DMS114 treated with DMSO at 0.1 percent for 48 hours (cell line): Measurements from ENCODE around the gene SLC25A21.
"Not testable (repeated sequence)": the region's sequence is repeated elsewhere in the genome, so short reads cannot be mapped to it uniquely, and the experiment has no call there.

ENCODE experiments used
- DNase-seq: peaks from one replicate; lab custom pipeline; 2025; ENCODE audit not compliant: unreplicated experiment; lab: John Stamatoyannopoulos, UW

Gene SLC25A21

DNA sequence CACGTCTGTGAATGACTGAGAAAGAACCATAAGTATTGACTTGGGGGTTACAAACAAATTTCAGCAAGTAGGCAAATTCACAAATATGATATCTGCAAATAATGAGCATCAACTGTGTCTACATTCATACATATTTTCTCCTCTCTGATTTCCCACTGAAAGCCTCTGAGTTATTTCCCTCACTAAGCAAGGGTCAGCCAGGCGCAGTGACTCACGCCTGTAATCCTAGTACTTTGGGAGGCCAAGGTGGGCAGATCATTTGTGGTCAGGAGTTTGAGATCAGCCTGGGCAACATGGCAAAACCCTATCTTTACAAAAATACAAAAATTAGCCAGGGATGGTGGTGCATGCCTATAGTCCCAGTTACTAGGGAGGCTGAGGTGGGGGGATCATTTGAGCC lies 80.8 kb downstream of the SLC25A21 start:
- DNase-seq: no peak

DNA sequence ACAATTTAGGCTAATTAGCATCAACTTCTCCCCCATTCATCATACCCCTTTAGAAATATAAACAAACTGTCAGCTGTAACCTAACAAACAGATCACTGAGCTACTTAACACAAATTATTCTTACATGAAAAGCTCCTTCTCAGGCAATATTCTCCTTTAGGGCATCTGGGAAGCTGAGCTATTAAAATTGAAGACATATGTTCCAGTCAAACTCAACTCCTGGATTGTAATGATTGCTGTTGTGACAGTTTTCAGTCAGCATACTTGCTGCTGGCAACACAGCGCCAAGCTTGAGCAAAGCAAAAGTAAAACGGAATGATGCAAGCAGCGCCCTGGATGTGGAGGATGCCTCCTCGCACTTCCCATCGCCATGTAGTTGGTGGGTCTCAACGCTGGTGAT lies 82.4 kb downstream of the SLC25A21 start:
- DNase-seq: no peak

- DNase-seq: no peak
These were observed 83.0 kb downstream of the SLC25A21 start for GRCh38 chr14:37089410-37089809.

GRCh38 chr14:37088356-37089215 lies 83.8 kb downstream of the SLC25A21 start:
- DNase-seq: no peak

DNA sequence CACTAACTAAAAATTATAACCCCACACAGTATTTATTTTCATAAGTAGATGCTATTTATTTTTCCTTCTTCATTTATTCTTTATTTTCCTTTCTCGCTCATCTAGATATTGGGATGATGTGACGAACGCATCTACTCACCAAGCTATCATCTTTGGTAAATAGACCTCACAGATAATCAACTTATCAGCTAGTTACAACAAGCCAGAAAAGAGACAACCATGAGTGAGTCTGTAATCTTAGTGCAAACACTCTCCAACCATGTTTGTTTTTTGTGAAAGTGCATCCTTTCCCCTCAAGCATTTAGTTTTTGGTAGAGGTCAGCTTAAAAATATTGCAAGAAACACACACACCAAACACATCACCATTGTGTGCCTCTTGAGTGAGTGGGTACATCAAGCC lies 84.9 kb downstream of the SLC25A21 start:
- no peak for DNase-seq

DNA sequence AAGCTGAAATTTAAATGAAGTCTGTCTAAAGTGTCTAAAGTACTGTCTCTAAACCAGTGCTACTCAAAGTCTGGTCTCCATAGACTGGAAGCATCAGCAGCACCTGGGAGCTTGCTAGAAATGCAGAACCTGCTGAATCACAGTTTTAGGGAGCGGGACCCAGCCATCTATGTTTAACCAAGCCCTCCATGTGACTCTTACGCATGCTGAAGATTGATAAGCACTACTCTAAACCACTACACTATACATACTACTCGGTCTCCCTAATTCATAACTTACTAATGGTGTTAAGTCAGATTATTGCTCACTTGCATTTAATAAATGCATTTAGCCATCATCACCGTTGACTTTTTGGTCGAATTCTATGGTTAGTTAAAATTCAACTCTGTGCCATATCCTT lies 88.8 kb downstream of the SLC25A21 start:
- no peak for DNase-seq

DNA sequence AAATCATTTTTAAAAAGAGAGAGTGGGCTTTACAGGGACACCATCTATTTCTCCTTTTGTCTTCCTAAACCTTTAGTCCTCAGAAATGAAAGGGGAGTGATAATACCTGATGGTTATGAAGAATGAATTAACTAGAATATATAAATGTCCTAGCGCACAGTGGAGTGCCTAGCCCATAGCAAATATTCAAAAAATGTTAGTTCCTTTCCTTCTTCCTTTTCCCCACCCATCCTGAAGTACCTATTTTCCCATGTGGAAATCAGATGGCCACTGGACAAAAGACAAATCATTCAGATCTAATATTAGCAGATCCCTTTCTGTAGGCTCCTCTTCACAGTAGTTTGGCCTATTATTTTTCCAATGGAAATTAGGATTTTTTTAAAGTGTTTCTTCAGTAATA lies 90.0 kb downstream of the SLC25A21 start:
- DNase-seq: no peak

DNA sequence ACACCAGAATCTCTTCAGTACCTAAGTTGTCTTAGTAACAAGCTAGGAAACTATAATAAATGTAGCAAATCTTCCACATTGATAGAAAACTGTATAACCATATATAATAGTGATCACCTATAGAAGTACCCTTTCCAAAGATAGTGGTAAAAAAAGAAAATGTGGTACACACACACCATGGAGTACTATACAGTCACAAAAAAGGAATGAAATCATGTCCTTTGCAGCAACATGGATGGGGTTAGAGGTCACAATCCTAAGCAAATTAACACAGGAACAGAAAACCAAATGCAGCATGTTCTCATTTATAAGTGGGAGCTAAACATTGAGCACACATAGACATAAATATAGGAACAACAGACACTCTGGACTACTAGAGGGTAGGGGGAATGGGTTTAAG lies 90.5 kb downstream of the SLC25A21 start:
- no peak for DNase-seq

- DNase-seq: no peak
These were observed 91.2 kb downstream of the SLC25A21 start for GRCh38 chr14:37081218-37081617.

- DNase-seq: no peak
These were observed 94.3 kb downstream of the SLC25A21 start for GRCh38 chr14:37078131-37078530.

- not testable (repeated sequence) for DNase-seq
These were observed 98.1 kb downstream of the SLC25A21 start for GRCh38 chr14:37074320-37074719.

DNA sequence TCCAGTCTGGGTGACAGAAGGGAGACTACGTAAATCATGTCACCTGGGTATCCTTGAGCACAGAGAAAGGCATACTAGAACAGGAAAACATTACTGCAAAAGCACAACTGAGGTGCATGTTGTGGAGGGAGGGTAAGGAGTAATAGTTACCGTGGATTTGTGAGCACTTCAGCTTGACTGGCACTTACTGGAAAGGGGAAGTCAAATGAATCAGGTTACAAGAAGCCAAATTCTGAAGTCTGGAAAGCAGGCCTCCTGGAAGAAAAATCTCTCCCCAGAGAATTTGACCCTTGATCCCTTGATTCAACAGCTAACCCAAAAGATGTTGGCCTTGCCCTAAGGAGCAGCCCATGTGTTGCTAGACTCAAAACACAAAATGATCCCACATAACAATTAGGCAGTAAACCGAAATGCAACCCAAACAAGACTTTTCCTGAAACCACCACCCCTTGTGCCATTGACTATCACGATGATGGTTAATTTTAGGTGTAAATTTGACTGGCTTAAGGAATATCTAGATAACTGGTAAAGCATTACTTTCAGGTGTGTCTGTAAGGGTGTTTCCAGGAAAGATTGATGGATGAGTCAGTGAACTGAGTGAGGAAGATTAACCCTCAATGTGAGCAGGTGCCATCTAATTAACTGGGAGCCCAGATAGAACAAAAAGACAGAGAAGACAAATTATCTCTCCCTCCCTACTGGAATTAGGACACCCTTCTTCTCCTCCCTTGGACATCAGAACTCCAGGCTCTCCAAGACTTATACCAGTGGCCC lies 108.8 kb downstream of the SLC25A21 start:
- no peak for DNase-seq

- no peak for DNase-seq
These were observed 110.1 kb downstream of the SLC25A21 start for GRCh38 chr14:37062191-37062803.

- no peak for DNase-seq
These were observed 110.7 kb downstream of the SLC25A21 start for GRCh38 chr14:37061697-37062096.

DNA sequence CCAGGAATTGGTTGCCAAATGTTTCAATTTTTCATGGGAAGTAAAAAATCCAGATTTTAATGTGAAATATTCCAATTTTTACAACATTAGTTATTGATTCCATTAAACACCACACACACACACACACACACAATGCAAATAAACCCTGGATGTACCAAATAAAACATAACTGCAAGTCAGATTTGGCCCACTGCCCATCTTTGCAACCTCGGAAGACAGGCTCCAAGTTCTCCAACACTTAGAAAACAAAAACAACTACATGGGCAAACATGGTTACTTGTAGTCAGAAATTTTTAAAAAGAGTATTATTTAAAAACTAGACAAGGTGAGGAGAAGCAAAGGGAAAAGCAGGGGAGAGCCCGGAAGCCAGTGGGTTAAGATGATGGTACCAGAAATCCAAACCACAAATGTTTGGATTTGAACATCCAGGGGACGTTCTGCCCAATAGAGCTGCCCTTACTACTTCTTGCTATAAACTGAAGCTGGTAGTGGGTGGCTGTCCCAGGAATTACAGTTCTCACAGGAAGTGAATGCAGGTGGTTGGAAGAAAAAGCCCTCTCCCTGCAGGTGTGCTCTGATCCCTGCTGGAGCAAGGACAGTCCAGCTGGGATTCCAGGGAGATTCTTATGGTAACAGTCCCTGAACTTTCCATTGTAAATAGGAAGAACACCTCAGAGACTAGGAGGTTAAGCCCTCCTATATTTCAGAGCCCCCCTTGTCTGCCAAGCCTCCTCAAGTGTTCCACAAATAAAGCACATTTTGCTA lies 111.7 kb downstream of the SLC25A21 start:
- no peak for DNase-seq

- DNase-seq: no peak
These were observed 114.6 kb downstream of the SLC25A21 start for GRCh38 chr14:37057776-37058175.

DNA sequence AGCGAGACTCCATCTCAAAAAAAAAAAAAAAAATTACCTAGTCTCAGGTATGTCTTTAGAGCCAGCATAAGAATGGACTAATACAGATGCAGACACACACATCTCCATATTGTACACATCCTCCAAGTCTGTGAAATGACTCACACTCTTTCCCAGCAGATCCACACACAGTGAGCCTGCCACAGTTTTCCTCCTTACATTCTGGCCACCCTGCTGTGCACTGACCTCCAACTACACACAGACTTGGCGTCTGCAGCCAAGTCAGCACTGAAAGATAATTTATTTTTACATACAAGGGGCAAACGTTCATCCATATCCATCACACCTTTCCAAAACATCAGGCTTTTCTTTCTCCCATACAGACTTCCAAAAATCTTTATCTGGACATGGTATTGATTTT lies 115.9 kb downstream of the SLC25A21 start:
- DNase-seq: no peak

DNA sequence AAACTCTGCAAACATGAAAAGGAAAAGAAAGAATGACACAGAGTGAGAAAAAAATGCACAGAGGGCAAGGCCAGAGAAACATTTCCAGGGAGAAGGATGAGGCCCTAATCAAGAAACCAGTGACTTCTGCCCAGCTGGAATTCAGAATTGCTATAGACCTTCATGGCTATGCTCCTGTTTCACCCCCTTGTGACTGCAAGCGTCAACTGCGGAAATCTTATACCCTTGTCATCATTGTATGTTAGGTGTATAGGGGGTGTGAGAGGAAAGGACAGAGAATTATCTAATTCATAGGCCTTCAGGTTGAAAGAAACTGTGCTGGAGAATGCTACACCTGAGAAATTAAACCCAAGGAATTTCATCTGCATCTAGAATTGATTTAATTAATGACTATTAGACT lies 117.5 kb downstream of the SLC25A21 start:
- no peak for DNase-seq

GRCh38 chr14:37054144-37054543 lies 118.3 kb downstream of the SLC25A21 start:
- DNase-seq: no peak

GRCh38 chr14:37051680-37052079 lies 120.7 kb downstream of the SLC25A21 start:
- DNase-seq: no peak

- DNase-seq: no peak
These were observed 121.3 kb downstream of the SLC25A21 start for GRCh38 chr14:37051153-37051552.
